WTC11 (cell line): ENCODE measurements around the gene SH3GL1.

ENCODE experiments used
- AFF4 ChIP-seq: sonication (generic); formaldehyde crosslinking; IDR thresholded peaks from 2 replicates; pipeline ENCODE4 v1.8.1; 2023; ENCODE audit warnings: mild to moderate bottlenecking, missing genetic modification reagents, borderline replicate concordance
- CREB1 ChIP-seq: sonication (generic); formaldehyde crosslinking; IDR thresholded peaks from 2 replicates; pipeline ENCODE4 v1.8.0; 2023; ENCODE audit warnings: mild to moderate bottlenecking, missing genetic modification reagents
- CTCF ChIP-seq: fragments of 200-600 bp; IDR thresholded peaks from 2 replicates; pipeline ENCODE4 v1.8.0; 2022; ENCODE audit warnings: antibody characterized with exemption
- ESRRA ChIP-seq: sonication (generic); formaldehyde crosslinking; IDR thresholded peaks from 2 replicates; pipeline ENCODE4 v1.8.1; 2022; ENCODE audit warnings: mild to moderate bottlenecking, missing genetic modification reagents, borderline replicate concordance
- FOXP1 ChIP-seq: sonication (generic); formaldehyde crosslinking; IDR thresholded peaks from 2 replicates; pipeline ENCODE4 v1.8.0; 2022; ENCODE audit warnings: missing genetic modification reagents, mild to moderate bottlenecking, moderate library complexity, borderline replicate concordance
- FOXP4 ChIP-seq: sonication (generic); formaldehyde crosslinking; IDR thresholded peaks from 2 replicates; pipeline ENCODE4 v1.8.0; 2022; ENCODE audit warnings: mild to moderate bottlenecking, missing genetic modification reagents
- JUN ChIP-seq: sonication (generic); formaldehyde crosslinking; IDR thresholded peaks from 2 replicates; pipeline ENCODE4 v1.8.0; 2023; ENCODE audit warnings: mild to moderate bottlenecking, missing genetic modification reagents
- MAX ChIP-seq: sonication (generic); formaldehyde crosslinking; IDR thresholded peaks from 2 replicates; pipeline ENCODE4 v1.8.0; 2022; ENCODE audit warnings: mild to moderate bottlenecking, missing genetic modification reagents
- NR1H2 ChIP-seq: sonication (generic); formaldehyde crosslinking; IDR thresholded peaks from 2 replicates; pipeline ENCODE4 v1.9.0; 2021; ENCODE audit warnings: mild to moderate bottlenecking, moderate library complexity, missing genetic modification reagents
- PRDM15 ChIP-seq: sonication (generic); formaldehyde crosslinking; IDR thresholded peaks from 2 replicates; pipeline ENCODE4 v1.8.0; 2022; ENCODE audit warnings: missing genetic modification reagents
- STAT6 ChIP-seq: sonication (generic); formaldehyde crosslinking; conservative IDR thresholded peaks from 2 replicates; pipeline ENCODE4 v1.8.1; 2023; ENCODE audit warnings: mild to moderate bottlenecking, low read depth, missing genetic modification reagents, moderate library complexity
- ZBTB21 ChIP-seq: sonication (generic); formaldehyde crosslinking; IDR thresholded peaks from 2 replicates; pipeline ENCODE4 v1.8.1; 2023; ENCODE audit warnings: mild to moderate bottlenecking, missing genetic modification reagents, borderline replicate concordance

- TF ChIP-seq CTCF, result no peak
- no peak for TF ChIP-seq FOXP4 (CRISPR knock-in tag)
- TF ChIP-seq FOXP1 (CRISPR knock-in tag), result no peak
- TF ChIP-seq JUN (CRISPR knock-in tag), result no peak
- TF ChIP-seq NR1H2, result no peak
- TF ChIP-seq STAT6 (CRISPR knock-in tag), result no peak
- no peak for TF ChIP-seq PRDM15 (CRISPR knock-in tag)
- TF ChIP-seq ZBTB21, result no peak
- no peak for TF ChIP-seq MAX (CRISPR knock-in tag)
- TF ChIP-seq AFF4, result no peak
- no peak for TF ChIP-seq CREB1 (CRISPR knock-in tag)
- no peak for TF ChIP-seq ESRRA (CRISPR knock-in tag)
Measured at GRCh38 chr19:4437103-4437502, 36.8 kb upstream of the SH3GL1 start.
